ENCODE measurements around the gene ZNF93. TPM values are rescaled to one million over a fixed set of nuclear protein-coding genes. Genes with fewer than 3 reads are reported as not detected.

Gene ZNF93
- total and polyA plus RNA-seq, 2 of the 13 experiments (the other 11 are each of a cell fraction or from before 2014, with no cell fraction given), result 0.49 to 0.66 TPM

DNA sequence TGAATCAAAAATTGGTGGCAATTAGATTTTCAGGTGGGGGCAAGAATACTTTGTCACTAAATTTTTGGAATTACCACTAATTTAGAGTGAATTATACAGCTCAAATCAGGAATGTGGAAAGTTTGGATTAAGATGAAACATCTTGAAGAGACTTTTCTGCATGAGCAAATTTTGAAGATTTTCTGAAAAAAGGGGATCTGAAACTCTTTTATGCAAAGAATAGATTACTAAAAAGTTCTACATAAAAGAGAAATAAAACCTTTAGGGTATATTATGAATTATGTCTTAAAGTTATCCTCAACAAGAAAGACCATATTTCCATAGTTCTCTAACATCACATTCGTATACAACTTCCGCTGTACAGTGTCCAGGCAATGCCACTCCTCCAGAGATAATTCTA lies 36.7 kb downstream of the ZNF93 start:
- BruUV-seq (replicated peaks), result no TSS peak
- H3K27me3 ChIP-seq (ENCODE audit: control insufficient read depth in 1 of 2, insufficient read depth in 2 of 2, low read length in 2 of 2), result no peaks in the 10 kb centered on the region
- H2AFZ ChIP-seq (ENCODE audit: low read length), result no peak overlapping the region
- no peak overlapping the region for H3K4me2 ChIP-seq (ENCODE audit: low read depth, low read length)
- H3K36me3 ChIP-seq (replicated peaks in 1 of 2; ENCODE audit: control insufficient read depth in 1 of 2, insufficient read depth in 2 of 2, low read length in 2 of 2), result no peaks in the 10 kb centered on the region
- ATAC-seq (no peak), DNase-seq (ENCODE audit: low spot score) (no peak), FAIRE-seq (no peak)
- H3K9me3 ChIP-seq (ENCODE audit: low read length), result peaks cover 65% of the 10 kb centered on the region
- ChIA-PET POLR2A (no interaction called here), CTCF (ENCODE audit: low intra/inter-chr PET ratio, low total read pairs) (no interaction called here)
- intact Hi-C loops (cut with micrococcal nuclease; ENCODE audit: unreplicated experiment) (no loop called here), in situ Hi-C loops (cut with HindIII; ENCODE audit: extremely low pct_ligation_motif_present, low pct_unique_long_range_greater_than_20kb) (no loop called here)
- no peaks in the 10 kb centered on the region for H3K79me2 ChIP-seq (ENCODE audit: insufficient read depth, low read length)
- H3K4me3 ChIP-seq (replicated peaks in 1 of 3; ENCODE audit: insufficient read depth in 1 of 3, low read depth in 2 of 3, low read length in 3 of 3), result no peak overlapping the region
- TF ChIP-seq NFKBIZ (CRISPR knock-in tag; IDR thresholded peaks at IDR 0.05) (no peak), ZNF780A (CRISPR knock-in tag; IDR thresholded peaks at IDR 0.05) (no peak), DMAP1 (CRISPR knock-in tag; IDR thresholded peaks at IDR 0.05) (no peak)
- TF ChIP-seq, protein P1, sequence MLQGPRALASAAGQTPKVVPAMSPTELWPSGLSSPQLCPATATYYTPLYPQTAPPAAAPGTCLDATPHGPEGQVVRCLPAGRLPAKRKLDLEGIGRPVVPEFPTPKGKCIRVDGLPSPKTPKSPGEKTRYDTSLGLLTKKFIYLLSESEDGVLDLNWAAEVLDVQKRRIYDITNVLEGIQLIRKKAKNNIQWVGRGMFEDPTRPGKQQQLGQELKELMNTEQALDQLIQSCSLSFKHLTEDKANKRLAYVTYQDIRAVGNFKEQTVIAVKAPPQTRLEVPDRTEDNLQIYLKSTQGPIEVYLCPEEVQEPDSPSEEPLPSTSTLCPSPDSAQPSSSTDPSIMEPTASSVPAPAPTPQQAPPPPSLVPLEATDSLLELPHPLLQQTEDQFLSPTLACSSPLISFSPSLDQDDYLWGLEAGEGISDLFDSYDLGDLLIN (CRISPR knock-in tag; IDR thresholded peaks at IDR 0.05; ENCODE audit: borderline replicate concordance), result no peak
- TF ChIP-seq, protein P2, sequence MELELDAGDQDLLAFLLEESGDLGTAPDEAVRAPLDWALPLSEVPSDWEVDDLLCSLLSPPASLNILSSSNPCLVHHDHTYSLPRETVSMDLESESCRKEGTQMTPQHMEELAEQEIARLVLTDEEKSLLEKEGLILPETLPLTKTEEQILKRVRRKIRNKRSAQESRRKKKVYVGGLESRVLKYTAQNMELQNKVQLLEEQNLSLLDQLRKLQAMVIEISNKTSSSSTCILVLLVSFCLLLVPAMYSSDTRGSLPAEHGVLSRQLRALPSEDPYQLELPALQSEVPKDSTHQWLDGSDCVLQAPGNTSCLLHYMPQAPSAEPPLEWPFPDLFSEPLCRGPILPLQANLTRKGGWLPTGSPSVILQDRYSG (CRISPR knock-in tag; IDR thresholded peaks at IDR 0.05), result no peak
- no peak overlapping the region for H3K27ac ChIP-seq (ENCODE audit: extremely low read length, insufficient read depth, low read length)
- 86% methylated on average over 2 of the region's 2 CpGs for WGBS (ENCODE audit: low lambda C conversion rate)
- H4K20me1 ChIP-seq (ENCODE audit: insufficient read depth, low read length), result no peaks in the 10 kb centered on the region
- H3K4me1 ChIP-seq (ENCODE audit: insufficient read depth, low read length), result no peaks in the 10 kb centered on the region
- no peak overlapping the region for H3K9ac ChIP-seq (ENCODE audit: insufficient read depth, low read depth, low read length)

DNA sequence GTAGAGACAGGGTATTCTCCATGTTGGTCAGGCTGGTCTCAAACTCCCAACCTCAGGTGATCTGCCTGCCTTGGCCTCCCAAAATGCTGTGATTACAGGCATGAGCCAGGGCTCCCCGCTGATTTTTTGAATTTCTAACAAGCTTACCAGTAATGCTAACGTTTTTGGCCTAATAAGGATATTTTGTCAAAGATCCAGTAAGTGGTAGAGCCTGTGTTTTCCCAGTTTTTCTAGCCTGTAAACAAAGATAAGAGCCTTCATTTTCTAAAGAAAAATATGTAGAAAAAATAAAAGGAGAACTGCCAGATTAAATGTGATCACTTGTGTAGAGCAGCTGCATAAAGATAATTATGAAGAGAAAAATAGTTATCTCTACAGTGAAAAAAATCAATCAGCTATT lies 37.7 kb downstream of the ZNF93 start:
- Histone ChIP-seq H3K27ac (ENCODE audit: extremely low read length, insufficient read depth, low read length) (no peak overlapping the region), H3K36me3 (replicated peaks in 1 of 2; ENCODE audit: control insufficient read depth in 1 of 2, insufficient read depth in 2 of 2, low read length in 2 of 2) (no peaks in the 10 kb centered on the region), H3K4me2 (ENCODE audit: low read depth, low read length) (no peak overlapping the region), H3K79me2 (ENCODE audit: insufficient read depth, low read length) (no peaks in the 10 kb centered on the region), H3K4me3 (replicated peaks in 1 of 3; ENCODE audit: insufficient read depth in 1 of 3, low read depth in 2 of 3, low read length in 3 of 3) (no peak overlapping the region), H2AFZ (ENCODE audit: low read length) (no peak overlapping the region), H3K9me3 (ENCODE audit: low read length) (peaks cover 56% of the 10 kb centered on the region), H4K20me1 (ENCODE audit: insufficient read depth, low read length) (no peaks in the 10 kb centered on the region), H3K27me3 (ENCODE audit: control insufficient read depth in 1 of 2, insufficient read depth in 2 of 2, low read length in 2 of 2) (no peaks in the 10 kb centered on the region), H3K9ac (ENCODE audit: insufficient read depth, low read depth, low read length) (no peak overlapping the region), H3K4me1 (ENCODE audit: insufficient read depth, low read length) (no peaks in the 10 kb centered on the region)
- intact Hi-C loops (cut with micrococcal nuclease; ENCODE audit: unreplicated experiment) (no loop called here), in situ Hi-C loops (cut with HindIII; ENCODE audit: extremely low pct_ligation_motif_present, low pct_unique_long_range_greater_than_20kb) (no loop called here)
- ChIA-PET POLR2A (no interaction called here), CTCF (ENCODE audit: low intra/inter-chr PET ratio, low total read pairs) (no interaction called here)
- no TSS peak for BruUV-seq (replicated peaks)
- DNase-seq (ENCODE audit: low spot score) (no peak), FAIRE-seq (no peak), ATAC-seq (no peak)
- WGBS (ENCODE audit: low lambda C conversion rate), result 0% methylated on average over 2 of the region's 2 CpGs
- no peak for TF ChIP-seq KDM4B (CRISPR knock-in tag; IDR thresholded peaks at IDR 0.05)
- no peak for TF ChIP-seq ZNF543 (CRISPR knock-in tag; IDR thresholded peaks at IDR 0.05)
- no peak for TF ChIP-seq ZNF772 (CRISPR knock-in tag; IDR thresholded peaks at IDR 0.05)
- TF ChIP-seq WIZ (CRISPR knock-in tag; IDR thresholded peaks at IDR 0.05), result no peak
- no peak for TF ChIP-seq AGO1 (IDR thresholded peaks at IDR 0.05; ENCODE audit: low read depth, low read length, poor library complexity, severe bottlenecking)
- no peak for TF ChIP-seq SIN3A (IDR thresholded peaks at IDR 0.05; ENCODE audit: borderline replicate concordance, low read depth, low read length)
- no peak for TF ChIP-seq ZNF570 (CRISPR knock-in tag; IDR thresholded peaks at IDR 0.05; ENCODE audit: borderline replicate concordance)
- TF ChIP-seq ZNF446 (CRISPR knock-in tag; IDR thresholded peaks at IDR 0.05), result no peak
- TF ChIP-seq, protein P3, sequence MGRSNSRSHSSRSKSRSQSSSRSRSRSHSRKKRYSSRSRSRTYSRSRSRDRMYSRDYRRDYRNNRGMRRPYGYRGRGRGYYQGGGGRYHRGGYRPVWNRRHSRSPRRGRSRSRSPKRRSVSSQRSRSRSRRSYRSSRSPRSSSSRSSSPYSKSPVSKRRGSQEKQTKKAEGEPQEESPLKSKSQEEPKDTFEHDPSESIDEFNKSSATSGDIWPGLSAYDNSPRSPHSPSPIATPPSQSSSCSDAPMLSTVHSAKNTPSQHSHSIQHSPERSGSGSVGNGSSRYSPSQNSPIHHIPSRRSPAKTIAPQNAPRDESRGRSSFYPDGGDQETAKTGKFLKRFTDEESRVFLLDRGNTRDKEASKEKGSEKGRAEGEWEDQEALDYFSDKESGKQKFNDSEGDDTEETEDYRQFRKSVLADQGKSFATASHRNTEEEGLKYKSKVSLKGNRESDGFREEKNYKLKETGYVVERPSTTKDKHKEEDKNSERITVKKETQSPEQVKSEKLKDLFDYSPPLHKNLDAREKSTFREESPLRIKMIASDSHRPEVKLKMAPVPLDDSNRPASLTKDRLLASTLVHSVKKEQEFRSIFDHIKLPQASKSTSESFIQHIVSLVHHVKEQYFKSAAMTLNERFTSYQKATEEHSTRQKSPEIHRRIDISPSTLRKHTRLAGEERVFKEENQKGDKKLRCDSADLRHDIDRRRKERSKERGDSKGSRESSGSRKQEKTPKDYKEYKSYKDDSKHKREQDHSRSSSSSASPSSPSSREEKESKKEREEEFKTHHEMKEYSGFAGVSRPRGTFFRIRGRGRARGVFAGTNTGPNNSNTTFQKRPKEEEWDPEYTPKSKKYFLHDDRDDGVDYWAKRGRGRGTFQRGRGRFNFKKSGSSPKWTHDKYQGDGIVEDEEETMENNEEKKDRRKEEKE (IDR thresholded peaks at IDR 0.05), result no peak
- TF ChIP-seq ZNF569 (CRISPR knock-in tag; IDR thresholded peaks at IDR 0.05; ENCODE audit: borderline replicate concordance), result no peak
- no peak for TF ChIP-seq CAMTA2 (CRISPR knock-in tag; IDR thresholded peaks at IDR 0.05; ENCODE audit: borderline replicate concordance)

Data from HepG2 (cell line).